Ishikawa (cell line): ENCODE measurements around the gene PRDX6.

ENCODE experiments used
- CEBPB ChIP-seq: IDR thresholded peaks from 2 replicates; pipeline ENCODE4 v1.6.1; 2012
- CREB1 ChIP-seq: IDR thresholded peaks from 2 replicates; pipeline ENCODE4 v1.6.1; 2012; ENCODE audit warnings: low read depth
- EGR1 ChIP-seq: IDR thresholded peaks from 2 replicates; pipeline ENCODE4 v1.6.1; 2012
- EP300 ChIP-seq: IDR thresholded peaks from 2 replicates; pipeline ENCODE4 v1.6.1; 2012; ENCODE audit warnings: borderline replicate concordance
- FOXM1 ChIP-seq: IDR thresholded peaks from 2 replicates; pipeline ENCODE4 v1.6.1; 2012; ENCODE audit warnings: low read depth, borderline replicate concordance
- MAX ChIP-seq: IDR thresholded peaks from 2 replicates; pipeline ENCODE4 v1.6.1; 2012
- NFIC ChIP-seq: IDR thresholded peaks from 2 replicates; pipeline ENCODE4 v1.6.1; 2012
- RAD21 ChIP-seq: IDR thresholded peaks from 2 replicates; pipeline ENCODE4 v1.6.1; 2012; ENCODE audit warnings: low read depth
- TAF1 ChIP-seq: IDR thresholded peaks from 2 replicates; pipeline ENCODE4 v1.6.1; 2012; ENCODE audit warnings: low read depth, mild to moderate bottlenecking
- TCF12 ChIP-seq: IDR thresholded peaks from 2 replicates; pipeline ENCODE4 v1.6.1; 2012; ENCODE audit warnings: low read depth
- TEAD4 ChIP-seq: IDR thresholded peaks from 2 replicates; pipeline ENCODE4 v1.6.1; 2012
- YY1 ChIP-seq: IDR thresholded peaks from 2 replicates; pipeline ENCODE4 v1.6.1; 2012; ENCODE audit warnings: low read depth
- ZBTB7A ChIP-seq: IDR thresholded peaks from 2 replicates; pipeline ENCODE4 v1.6.1; 2012; ENCODE audit warnings: low read depth
- TF ChIP-seq, protein P1 (sequence below): IDR thresholded peaks from 2 replicates; pipeline ENCODE4 v1.6.1; 2012; ENCODE audit warnings: low read depth, mild to moderate bottlenecking
- TF ChIP-seq, protein P2 (sequence below): IDR thresholded peaks from 2 replicates; pipeline ENCODE4 v1.6.1; 2012

The PRDX6 gene

GRCh38 chr1:173509797-173510196 is 32.7 kb downstream of the PRDX6 start:
- TF ChIP-seq, protein P1, sequence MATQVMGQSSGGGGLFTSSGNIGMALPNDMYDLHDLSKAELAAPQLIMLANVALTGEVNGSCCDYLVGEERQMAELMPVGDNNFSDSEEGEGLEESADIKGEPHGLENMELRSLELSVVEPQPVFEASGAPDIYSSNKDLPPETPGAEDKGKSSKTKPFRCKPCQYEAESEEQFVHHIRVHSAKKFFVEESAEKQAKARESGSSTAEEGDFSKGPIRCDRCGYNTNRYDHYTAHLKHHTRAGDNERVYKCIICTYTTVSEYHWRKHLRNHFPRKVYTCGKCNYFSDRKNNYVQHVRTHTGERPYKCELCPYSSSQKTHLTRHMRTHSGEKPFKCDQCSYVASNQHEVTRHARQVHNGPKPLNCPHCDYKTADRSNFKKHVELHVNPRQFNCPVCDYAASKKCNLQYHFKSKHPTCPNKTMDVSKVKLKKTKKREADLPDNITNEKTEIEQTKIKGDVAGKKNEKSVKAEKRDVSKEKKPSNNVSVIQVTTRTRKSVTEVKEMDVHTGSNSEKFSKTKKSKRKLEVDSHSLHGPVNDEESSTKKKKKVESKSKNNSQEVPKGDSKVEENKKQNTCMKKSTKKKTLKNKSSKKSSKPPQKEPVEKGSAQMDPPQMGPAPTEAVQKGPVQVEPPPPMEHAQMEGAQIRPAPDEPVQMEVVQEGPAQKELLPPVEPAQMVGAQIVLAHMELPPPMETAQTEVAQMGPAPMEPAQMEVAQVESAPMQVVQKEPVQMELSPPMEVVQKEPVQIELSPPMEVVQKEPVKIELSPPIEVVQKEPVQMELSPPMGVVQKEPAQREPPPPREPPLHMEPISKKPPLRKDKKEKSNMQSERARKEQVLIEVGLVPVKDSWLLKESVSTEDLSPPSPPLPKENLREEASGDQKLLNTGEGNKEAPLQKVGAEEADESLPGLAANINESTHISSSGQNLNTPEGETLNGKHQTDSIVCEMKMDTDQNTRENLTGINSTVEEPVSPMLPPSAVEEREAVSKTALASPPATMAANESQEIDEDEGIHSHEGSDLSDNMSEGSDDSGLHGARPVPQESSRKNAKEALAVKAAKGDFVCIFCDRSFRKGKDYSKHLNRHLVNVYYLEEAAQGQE: no peak
- TF ChIP-seq, protein P2, sequence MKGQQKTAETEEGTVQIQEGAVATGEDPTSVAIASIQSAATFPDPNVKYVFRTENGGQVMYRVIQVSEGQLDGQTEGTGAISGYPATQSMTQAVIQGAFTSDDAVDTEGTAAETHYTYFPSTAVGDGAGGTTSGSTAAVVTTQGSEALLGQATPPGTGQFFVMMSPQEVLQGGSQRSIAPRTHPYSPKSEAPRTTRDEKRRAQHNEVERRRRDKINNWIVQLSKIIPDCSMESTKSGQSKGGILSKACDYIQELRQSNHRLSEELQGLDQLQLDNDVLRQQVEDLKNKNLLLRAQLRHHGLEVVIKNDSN: no peak
- no peak for TF ChIP-seq TAF1

GRCh38 chr1:173520799-173521198 is 43.7 kb downstream of the PRDX6 start:
- TF ChIP-seq CEBPB (no peak), YY1 (no peak), NFIC (no peak), ZBTB7A (no peak), EP300 (no peak), RAD21 (no peak), TAF1 (no peak), TCF12 (no peak), CREB1 (no peak), EGR1 (no peak), MAX (no peak), FOXM1 (no peak), TEAD4 (no peak)
- TF ChIP-seq, protein P1: no peak
- TF ChIP-seq, protein P2: no peak

DNA sequence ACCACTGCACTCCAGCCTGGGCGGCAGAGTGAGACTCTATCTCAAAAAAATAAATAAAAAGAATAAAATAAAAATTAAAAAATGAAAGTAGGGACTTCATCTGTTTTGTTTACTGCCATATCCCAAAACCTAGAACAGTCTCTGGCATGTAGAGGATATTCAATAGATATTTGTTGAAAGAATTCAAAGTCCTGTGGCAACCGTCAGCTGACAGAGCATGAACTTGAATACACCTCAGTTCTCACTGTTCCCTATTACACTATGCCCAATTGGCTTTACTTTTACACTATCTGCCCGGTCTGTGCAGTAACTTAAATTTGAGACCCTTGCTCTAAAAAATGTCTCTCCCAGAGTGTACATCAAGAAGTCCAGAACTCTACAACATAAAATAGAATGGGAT is 46.2 kb downstream of the PRDX6 start:
- TF ChIP-seq TCF12 (no peak), RAD21 (no peak), EGR1 (no peak), YY1 (no peak), CREB1 (no peak), FOXM1 (no peak), EP300 (no peak), MAX (no peak), CEBPB (no peak), TAF1 (no peak), TEAD4 (no peak), NFIC (no peak), ZBTB7A (no peak)
- TF ChIP-seq, protein P2: no peak
- TF ChIP-seq, protein P1: no peak

DNA sequence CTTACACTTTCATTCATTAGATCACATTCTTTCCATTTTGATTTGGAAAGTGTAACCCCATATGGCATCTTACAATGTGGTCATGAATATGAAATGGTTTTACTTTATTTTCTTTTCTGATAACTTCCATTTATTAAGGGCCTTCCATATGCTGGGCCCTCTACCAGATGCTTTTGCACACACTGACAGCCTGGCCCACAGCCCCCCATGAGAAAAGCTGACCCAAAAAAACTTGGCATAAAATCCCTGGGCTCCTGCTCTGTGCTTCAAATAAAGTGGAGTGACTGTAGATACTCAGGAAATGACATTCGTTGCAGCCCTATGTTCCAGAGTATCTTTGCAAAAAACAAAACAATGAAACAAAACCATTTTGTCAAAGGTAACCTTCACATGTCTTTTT is 48.8 kb downstream of the PRDX6 start:
- TF ChIP-seq, protein P2: no peak
- TF ChIP-seq, protein P1: no peak
- no peak for TF ChIP-seq CEBPB
- no peak for TF ChIP-seq NFIC
- no peak for TF ChIP-seq MAX
- TF ChIP-seq CREB1: no peak
- no peak for TF ChIP-seq TEAD4
- TF ChIP-seq RAD21: no peak
- TF ChIP-seq TAF1: no peak
- no peak for TF ChIP-seq EP300
- TF ChIP-seq YY1: no peak
- TF ChIP-seq FOXM1: no peak
- TF ChIP-seq EGR1: no peak
- no peak for TF ChIP-seq TCF12
- no peak for TF ChIP-seq ZBTB7A
